Upper lobe of right lung (tissue), 1 donor: Measurements from ENCODE around the gene OR8B3. TPM values are rescaled to one million over a fixed set of nuclear protein-coding genes. Genes with fewer than 3 reads are reported as not detected.
"Not testable (repeated sequence)": the region's sequence is repeated elsewhere in the genome, so short reads cannot be mapped to it uniquely, and the experiment has no call there.

ENCODE experiments used
- ATAC-seq: fragments of 200-7000 bp; cut with Tn5 transposase; one replicate; pipeline ENCODE4 v1.9.1; 2020; ENCODE audit warnings: mild to moderate bottlenecking, moderate library complexity
- DNase-seq: peaks from one replicate; pipeline ENCODE4 v3.0.0-alpha.2; 2020
- H3K27ac ChIP-seq: fragments of 200-600 bp; one replicate; pipeline ENCODE4 v1.8.0; 2022
- H3K27me3 ChIP-seq: fragments of 200-600 bp; one replicate; pipeline ENCODE4 v1.8.0; 2022; ENCODE audit warnings: mild to moderate bottlenecking
- H3K36me3 ChIP-seq: fragments of 200-600 bp; one replicate; pipeline ENCODE4 v1.8.0; 2022
- H3K4me1 ChIP-seq: fragments of 200-600 bp; one replicate; pipeline ENCODE4 v1.8.0; 2022
- H3K4me3 ChIP-seq: fragments of 200-600 bp; one replicate; pipeline ENCODE4 v1.8.0; 2022; ENCODE audit warnings: mild to moderate bottlenecking
- H3K9me3 ChIP-seq: fragments of 200-600 bp; one replicate; pipeline ENCODE4 v1.8.0; 2022
- intact Hi-C: fragments of 100-400 bp; cut with DNase I; formaldehyde crosslinking; loops from one replicate; pipeline ENCODE4 v1.11.0; 2022
- total RNA-seq: library from RNA; stranded (reverse); fragmentation: NEBNext Ultra II Directional; extraction: Animal tissue kit (Norgen Biotek cat#: 25700); gene quantifications from one replicate; pipeline ENCODE4 v1.2.1, GENCODE V29; 2021
- TF ChIP-seq, protein P1 (sequence below): fragments of 200-600 bp; IDR thresholded peaks from one replicate; pipeline ENCODE4 v1.8.0; 2022; ENCODE audit warnings: antibody characterized with exemption
- donor health status: DM: no; HTN: yes; CAD: no; lungs with severe emphysema.

OR8B3 gene
- total RNA-seq, 1 donor from 2014 or later: not detected

DNA sequence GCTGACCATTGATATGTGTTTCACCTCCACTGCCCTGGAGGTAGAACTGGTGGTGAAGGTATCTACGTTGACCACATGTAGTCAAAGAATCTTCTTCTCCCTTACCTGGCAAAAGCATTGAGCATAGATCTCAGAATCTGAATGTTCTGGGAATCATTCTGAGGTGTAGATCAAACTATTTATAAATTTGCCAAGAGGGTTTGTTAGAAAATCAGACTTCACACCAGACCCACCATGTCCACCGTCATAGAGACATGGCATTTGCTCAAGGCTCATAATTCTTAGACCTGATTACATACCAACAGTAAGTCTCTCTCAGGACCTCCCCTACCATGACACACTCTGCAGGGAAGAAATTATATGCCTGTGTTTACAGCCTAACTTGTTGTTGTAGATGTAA, 14.4 kb downstream of the OR8B3 start, which contains the start of gene OR8B2:
Gene OR8B2 (minus strand): TSS at position 101 of the 400 bp plus-strand sequence. CDS start 1,156 bp downstream, outside the sequence.
- Histone ChIP-seq H3K4me1 (no peaks in the 10 kb centered on the region), H3K27ac (no peak within 1 kb of the TSS), H3K36me3 (no peaks in the 10 kb centered on the region), H3K9me3 (no peaks in the 10 kb centered on the region), H3K4me3 (no peak within 1 kb of the TSS), H3K27me3 (no peaks in the 10 kb centered on the region)
- intact Hi-C loops: no loop called here
- no peak for ATAC-seq
- DNase-seq: no peak
- TF ChIP-seq, protein P1, sequence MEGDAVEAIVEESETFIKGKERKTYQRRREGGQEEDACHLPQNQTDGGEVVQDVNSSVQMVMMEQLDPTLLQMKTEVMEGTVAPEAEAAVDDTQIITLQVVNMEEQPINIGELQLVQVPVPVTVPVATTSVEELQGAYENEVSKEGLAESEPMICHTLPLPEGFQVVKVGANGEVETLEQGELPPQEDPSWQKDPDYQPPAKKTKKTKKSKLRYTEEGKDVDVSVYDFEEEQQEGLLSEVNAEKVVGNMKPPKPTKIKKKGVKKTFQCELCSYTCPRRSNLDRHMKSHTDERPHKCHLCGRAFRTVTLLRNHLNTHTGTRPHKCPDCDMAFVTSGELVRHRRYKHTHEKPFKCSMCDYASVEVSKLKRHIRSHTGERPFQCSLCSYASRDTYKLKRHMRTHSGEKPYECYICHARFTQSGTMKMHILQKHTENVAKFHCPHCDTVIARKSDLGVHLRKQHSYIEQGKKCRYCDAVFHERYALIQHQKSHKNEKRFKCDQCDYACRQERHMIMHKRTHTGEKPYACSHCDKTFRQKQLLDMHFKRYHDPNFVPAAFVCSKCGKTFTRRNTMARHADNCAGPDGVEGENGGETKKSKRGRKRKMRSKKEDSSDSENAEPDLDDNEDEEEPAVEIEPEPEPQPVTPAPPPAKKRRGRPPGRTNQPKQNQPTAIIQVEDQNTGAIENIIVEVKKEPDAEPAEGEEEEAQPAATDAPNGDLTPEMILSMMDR: no peak

DNA sequence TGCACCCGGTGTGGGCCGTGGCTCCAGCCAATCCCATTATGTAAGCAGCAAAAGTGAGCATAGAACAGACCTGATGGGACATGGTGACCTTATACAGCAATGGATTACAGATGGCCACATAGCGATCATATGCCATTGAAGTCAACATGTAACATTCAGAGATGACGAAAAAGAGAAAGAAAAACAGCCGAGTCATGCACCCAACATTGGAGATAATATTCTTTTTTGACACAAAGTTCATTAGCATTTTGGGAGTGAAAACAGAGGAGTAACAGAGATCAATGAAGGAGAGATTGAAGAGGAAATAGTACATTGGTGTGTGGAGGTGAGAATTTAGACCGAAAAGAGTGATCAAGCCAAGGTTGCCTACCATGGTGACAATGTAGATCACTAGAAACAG, 16.0 kb downstream of the OR8B3 start:
- H3K27me3 ChIP-seq, DNase-seq, H3K4me1 ChIP-seq, H3K27ac ChIP-seq, H3K9me3 ChIP-seq, ATAC-seq, H3K4me3 ChIP-seq, H3K36me3 ChIP-seq, intact Hi-C loops: not testable (repeated sequence)

DNA sequence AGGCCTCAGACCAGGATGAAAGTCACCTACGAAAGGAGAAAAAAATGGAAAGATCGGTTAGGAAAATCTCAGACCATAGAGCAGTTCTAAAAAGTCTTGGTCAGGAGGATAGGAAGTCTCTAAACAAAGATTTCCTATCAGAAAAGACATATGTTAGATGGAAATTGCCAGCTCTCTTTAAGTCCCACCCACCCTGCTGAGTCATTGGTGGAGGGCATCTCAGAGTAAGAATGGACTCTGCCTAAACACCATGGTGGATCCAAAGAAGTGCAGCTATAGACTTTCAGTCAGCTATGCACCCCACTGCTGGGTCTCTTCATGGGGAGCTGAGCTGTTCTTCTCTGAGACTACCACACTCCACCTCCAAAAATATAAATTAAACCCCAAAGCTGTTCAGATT, 18.2 kb downstream of the OR8B3 start:
- ATAC-seq: no peak
- no peaks in the 10 kb centered on the region for H3K27me3 ChIP-seq
- TF ChIP-seq, protein P1: no peak

DNA sequence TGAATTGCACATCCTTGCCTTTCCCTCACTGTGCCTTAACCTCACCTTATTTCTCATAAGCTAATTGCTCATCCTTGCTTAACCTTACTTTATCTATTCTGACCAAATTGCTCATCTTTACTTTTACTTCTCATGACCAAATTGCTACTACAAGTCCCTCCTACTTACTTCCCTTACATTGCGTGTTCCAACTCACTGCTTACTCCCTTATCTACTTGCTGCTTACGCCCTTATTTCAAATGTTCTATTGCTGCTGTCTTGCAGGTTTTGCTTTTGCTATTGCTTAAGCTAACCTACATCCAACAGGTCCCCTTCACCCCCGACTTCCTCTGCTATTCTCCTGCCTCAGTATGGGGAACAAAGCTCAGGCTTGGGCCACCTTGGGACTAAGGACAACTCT, 22.5 kb downstream of the OR8B3 start:
- DNase-seq (no peak), ATAC-seq (no peak)
- H3K27ac ChIP-seq: no peak overlapping the region
- TF ChIP-seq, protein P1: no peak
- intact Hi-C loops: no loop called here
- H3K9me3 ChIP-seq: no peaks in the 10 kb centered on the region
- no peaks in the 10 kb centered on the region for H3K27me3 ChIP-seq
- no peak overlapping the region for H3K4me3 ChIP-seq
- H3K4me1 ChIP-seq: no peaks in the 10 kb centered on the region
- H3K36me3 ChIP-seq: no peaks in the 10 kb centered on the region

More for the DNA sequence above, 18.2 kb downstream of the OR8B3 start:
- H3K4me3 ChIP-seq: no peak overlapping the region
- intact Hi-C loops: no loop called here
- H3K36me3 ChIP-seq: no peaks in the 10 kb centered on the region
- no peaks in the 10 kb centered on the region for H3K4me1 ChIP-seq
- H3K9me3 ChIP-seq: no peaks in the 10 kb centered on the region
- no peak for DNase-seq
- no peak overlapping the region for H3K27ac ChIP-seq

DNA sequence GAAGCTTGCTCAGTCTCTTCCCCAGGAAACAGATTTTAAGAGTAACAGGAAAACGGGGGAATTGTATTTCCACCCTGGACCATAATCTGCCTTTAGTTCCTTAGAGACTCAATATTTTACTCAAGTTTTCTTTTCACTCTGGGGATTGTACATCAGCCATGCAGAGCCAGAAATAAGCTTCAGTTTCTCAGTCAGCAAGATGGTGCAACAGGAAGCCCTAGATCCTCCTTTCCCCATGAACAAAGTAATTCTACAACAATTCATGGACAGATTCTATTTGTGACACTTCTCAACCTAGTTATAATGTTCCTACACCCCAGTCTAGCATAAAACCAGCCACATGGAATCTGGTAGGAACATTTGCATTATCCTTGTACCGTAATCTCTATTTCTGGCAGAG, 39.3 kb downstream of the OR8B3 start:
- Histone ChIP-seq H3K27ac (no peak overlapping the region), H3K36me3 (no peaks in the 10 kb centered on the region), H3K4me1 (no peaks in the 10 kb centered on the region), H3K9me3 (no peaks in the 10 kb centered on the region), H3K4me3 (no peak overlapping the region), H3K27me3 (no peaks in the 10 kb centered on the region)
- intact Hi-C loops: no loop called here
- ATAC-seq (no peak), DNase-seq (no peak)
- TF ChIP-seq, protein P1: no peak

DNA sequence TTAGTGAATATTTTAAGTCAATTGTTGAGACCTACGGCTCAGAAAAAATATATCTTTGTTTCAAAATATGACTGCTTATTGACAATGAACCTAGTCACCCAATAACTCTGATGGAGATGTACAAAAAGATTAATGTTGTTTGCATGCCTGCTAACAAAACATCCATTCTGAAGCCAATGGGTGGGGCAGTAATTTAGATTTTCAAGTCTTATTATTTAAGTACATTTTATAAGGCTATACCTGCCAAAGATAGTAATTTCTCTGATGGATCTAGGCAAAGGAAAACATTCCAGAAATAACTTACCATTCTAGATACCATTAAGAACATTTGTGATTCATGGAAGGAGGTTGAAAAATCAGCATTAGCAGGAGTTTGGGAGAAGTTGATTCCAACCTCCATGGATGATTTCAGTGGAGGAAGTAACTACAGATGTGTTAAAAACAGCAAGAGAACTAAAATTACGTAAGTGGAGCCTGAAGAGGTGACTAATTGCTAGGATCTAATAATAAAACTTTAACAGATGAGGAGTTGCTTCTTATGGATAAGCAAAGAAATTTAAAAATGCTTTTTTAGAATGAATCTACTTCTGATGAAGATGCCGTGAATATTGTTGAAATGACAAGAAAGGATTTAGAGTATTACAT, 52.4 kb downstream of the OR8B3 start:
- Histone ChIP-seq H3K4me1 (no peaks in the 10 kb centered on the region), H3K27ac (no peak overlapping the region), H3K9me3 (no peaks in the 10 kb centered on the region), H3K36me3 (no peaks in the 10 kb centered on the region), H3K27me3 (no peaks in the 10 kb centered on the region), H3K4me3 (no peak overlapping the region)
- intact Hi-C loops: no loop called here
- TF ChIP-seq, protein P1: no peak
- ATAC-seq (no peak), DNase-seq (no peak)

Other genes with a start within 250 kb of the OR8B3 start
- gene OR10D3, start 215.7 kb downstream of the OR8B3 start, total RNA-seq: not detected
- gene OR8G1, start 157.9 kb downstream of the OR8B3 start, total RNA-seq: not detected
- gene OR8G5, start 142.6 kb downstream of the OR8B3 start, total RNA-seq: 0.58 TPM
- not detected for gene OR8D1, start 85.1 kb downstream of the OR8B3 start, total RNA-seq
- gene OR8D2, start 78.8 kb downstream of the OR8B3 start, total RNA-seq: not detected
- gene OR8B2, start 14.5 kb downstream of the OR8B3 start, total RNA-seq: not detected
- gene OR8B4, start 25.8 kb upstream of the OR8B3 start, total RNA-seq: not detected
- not detected for gene OR8B8, start 46.7 kb upstream of the OR8B3 start, total RNA-seq
- not detected for gene OR8B12, start 144.6 kb upstream of the OR8B3 start, total RNA-seq
- gene OR8A1, start 171.0 kb upstream of the OR8B3 start, total RNA-seq: not detected
- gene PANX3, start 212.4 kb upstream of the OR8B3 start, total RNA-seq: not detected
- 44.9 TPM for gene TBRG1, start 223.8 kb upstream of the OR8B3 start, total RNA-seq